ENCODE results near the gene PKD2.

Gene PKD2

DNA sequence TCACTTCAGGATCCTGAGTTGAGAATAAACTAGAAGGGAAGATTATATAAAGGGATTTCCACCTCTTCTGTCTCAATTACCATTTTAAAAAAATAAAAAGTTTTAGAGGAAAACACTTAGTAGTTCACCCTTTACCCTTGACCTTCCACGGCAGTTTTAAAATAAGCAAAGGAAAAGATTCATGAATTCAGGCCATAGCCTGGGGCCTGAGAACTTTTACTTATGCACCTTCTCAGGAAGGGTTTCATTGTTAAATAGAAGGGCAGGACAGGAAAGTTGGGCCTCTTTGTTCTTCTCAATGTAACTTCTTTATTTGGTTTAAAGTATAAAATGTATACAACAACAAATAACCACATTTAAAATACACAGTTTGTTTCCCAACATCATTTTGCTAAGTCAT lies 54.9 kb downstream of the PKD2 start:
- H3K9me3 Mint-ChIP-seq = no peaks in the 10 kb centered on the region
- no peak overlapping the region for H3K27ac Mint-ChIP-seq
- no peaks in the 10 kb centered on the region for H3K4me1 Mint-ChIP-seq
- H3K36me3 Mint-ChIP-seq = peaks cover 5% of the 10 kb centered on the region
- H3K4me3 Mint-ChIP-seq = no peak overlapping the region
- H3K27me3 Mint-ChIP-seq = no peaks in the 10 kb centered on the region

DNA sequence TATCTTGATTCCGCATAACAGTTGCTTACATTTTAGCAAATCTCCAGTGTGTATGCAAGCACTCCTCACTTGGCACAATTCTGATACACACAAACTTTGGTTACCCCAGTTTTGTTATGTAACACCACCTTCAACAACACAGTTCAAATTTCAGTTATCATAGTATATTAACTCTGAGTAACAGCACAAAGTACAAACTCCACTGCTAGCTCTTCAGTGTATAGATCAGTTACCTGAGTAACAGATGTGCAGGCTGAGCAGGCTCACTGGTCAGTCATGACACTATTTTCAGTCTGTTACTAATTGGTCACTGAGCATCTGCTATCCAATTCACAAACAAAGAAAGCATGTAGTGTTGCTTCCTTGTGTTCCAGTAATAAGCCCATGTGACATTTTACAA lies 55.4 kb downstream of the PKD2 start:
- H3K4me1 Mint-ChIP-seq = no peaks in the 10 kb centered on the region
- no peak overlapping the region for H3K27ac Mint-ChIP-seq
- H3K4me3 Mint-ChIP-seq = no peak overlapping the region
- peaks cover 9% of the 10 kb centered on the region for H3K36me3 Mint-ChIP-seq
- H3K9me3 Mint-ChIP-seq = no peaks in the 10 kb centered on the region
- no peaks in the 10 kb centered on the region for H3K27me3 Mint-ChIP-seq

DNA sequence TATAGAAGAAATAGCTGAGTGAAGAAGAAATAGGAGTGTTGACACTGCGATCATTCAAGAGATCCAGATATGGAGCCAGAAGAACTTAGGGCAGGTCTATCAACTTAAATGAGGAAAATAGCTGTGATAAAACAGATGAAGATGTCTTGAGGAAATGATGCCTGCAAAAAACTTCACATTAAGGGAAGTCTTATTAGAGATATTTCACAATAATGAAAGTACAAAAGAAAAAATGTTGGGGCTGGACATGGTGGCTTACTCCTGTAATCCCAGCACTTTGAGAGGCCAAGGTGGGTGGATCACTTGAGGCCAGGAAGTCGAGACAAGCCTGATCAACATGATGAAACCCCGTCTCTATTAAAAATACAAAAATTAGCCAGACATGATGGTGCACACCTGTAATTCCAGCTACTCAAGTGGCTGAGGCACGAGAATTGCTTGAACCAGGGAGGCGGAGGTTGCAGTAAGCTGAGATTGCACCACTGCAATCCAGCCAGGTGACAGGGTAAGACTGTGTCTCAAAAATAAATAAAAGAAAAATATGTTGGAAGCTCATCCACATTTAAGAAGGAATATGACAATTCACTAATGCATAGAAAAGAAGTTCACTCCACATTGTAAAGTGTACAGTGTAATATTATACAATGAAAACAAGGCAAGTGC lies 56.3 kb downstream of the PKD2 start:
- Mint-ChIP-seq H3K9me3 (no peaks in the 10 kb centered on the region), H3K27ac (no peak overlapping the region), H3K4me3 (no peak overlapping the region), H3K4me1 (no peaks in the 10 kb centered on the region), H3K27me3 (no peaks in the 10 kb centered on the region), H3K36me3 (peaks cover 12% of the 10 kb centered on the region)

DNA sequence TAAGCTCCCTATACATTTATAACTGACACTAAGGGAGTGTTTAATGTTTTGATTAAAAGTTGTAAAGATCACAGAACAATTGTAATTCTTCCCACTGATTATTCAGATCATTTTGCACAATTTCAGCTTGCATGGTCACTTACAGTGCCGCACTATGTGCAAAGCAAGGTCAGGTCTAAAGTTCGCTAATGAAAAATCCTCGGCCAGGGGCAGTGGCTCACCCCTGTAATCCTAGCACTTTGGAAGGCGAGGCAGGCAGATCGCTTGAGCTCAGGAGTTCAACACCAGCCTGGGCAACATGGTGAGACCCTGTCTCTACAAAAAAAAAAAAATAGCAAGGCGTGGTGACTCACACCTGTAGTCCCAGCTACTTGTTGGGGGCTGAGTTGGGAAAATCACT lies 57.0 kb downstream of the PKD2 start:
- Mint-ChIP-seq H3K9me3 (no peaks in the 10 kb centered on the region), H3K36me3 (peaks cover 13% of the 10 kb centered on the region), H3K4me3 (no peak overlapping the region), H3K27ac (no peak overlapping the region), H3K4me1 (no peaks in the 10 kb centered on the region), H3K27me3 (no peaks in the 10 kb centered on the region)

DNA sequence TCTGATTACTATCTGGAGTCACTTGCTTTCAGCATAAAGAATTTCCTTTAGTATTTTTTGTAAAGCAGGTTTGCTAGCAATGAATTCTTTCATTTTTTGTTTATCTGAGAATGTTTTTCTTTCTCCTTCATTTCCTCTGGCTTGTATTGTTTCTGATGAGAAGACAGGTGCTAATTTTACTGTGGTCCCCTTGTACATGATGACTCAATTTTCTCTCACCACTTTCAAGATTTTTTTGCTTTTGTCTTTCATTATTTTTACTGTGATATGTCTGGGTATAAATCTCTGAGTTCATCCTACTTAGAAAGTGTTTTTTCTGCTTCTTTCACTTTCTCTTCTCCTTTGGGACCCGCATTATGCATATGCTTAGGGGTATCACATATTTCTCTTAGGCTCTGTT lies 62.6 kb downstream of the PKD2 start:
- no peak overlapping the region for H3K4me3 Mint-ChIP-seq
- H3K4me1 Mint-ChIP-seq = no peaks in the 10 kb centered on the region
- H3K27me3 Mint-ChIP-seq = no peaks in the 10 kb centered on the region
- H3K27ac Mint-ChIP-seq = no peak overlapping the region
- peaks cover 7% of the 10 kb centered on the region for H3K9me3 Mint-ChIP-seq
- H3K36me3 Mint-ChIP-seq = peaks cover 28% of the 10 kb centered on the region

DNA sequence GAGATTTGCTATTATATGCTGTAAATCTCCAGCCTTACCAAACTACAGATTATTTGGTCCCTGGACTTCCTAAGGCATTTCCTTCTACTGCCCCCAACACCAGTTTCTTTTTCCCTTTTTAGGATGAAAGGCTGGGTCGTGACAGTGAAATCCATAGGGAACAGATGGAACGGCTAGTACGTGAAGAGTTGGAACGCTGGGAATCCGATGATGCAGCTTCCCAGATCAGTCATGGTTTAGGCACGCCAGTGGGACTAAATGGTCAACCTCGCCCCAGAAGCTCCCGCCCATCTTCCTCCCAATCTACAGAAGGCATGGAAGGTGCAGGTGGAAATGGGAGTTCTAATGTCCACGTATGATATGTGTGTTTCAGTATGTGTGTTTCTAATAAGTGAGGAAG lies 67.9 kb downstream of the PKD2 start:
- Mint-ChIP-seq H3K36me3 (peaks cover 16% of the 10 kb centered on the region), H3K4me1 (no peaks in the 10 kb centered on the region), H3K27me3 (no peaks in the 10 kb centered on the region), H3K4me3 (no peak overlapping the region), H3K27ac (no peak overlapping the region), H3K9me3 (peaks cover 7% of the 10 kb centered on the region)

DNA sequence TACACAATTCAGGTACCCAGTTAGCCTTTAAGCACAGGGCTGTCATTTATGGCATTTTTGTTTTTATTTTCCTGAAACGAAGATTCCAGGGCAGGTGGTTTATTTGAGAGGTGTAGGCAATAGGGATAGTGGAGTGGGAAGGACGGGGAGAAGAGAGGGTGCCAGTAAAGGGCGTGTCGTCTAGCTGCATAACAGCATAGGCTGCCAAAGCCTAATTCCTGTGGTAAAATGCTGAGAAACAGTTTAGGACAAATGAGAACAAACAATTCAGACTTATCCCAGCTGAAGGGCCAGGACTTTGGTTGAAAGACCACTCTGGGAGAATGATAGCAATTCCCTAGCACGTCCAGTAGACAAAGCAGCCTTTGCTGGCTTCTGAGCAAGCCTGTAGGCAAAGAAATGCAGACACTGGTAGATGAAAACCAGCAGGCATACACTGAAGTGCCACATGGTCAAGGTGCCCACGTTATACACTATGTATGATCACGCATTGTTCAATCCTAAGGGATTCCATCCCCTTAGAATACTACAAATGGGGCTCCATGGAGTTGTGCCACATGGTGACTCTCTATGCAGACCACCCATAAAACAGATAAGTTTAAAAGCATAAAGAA lies 70.6 kb downstream of the PKD2 start:
- Mint-ChIP-seq H3K27ac (no peak overlapping the region), H3K4me3 (no peak overlapping the region), H3K36me3 (peaks cover 3% of the 10 kb centered on the region), H3K9me3 (no peaks in the 10 kb centered on the region), H3K4me1 (no peaks in the 10 kb centered on the region), H3K27me3 (no peaks in the 10 kb centered on the region)

DNA sequence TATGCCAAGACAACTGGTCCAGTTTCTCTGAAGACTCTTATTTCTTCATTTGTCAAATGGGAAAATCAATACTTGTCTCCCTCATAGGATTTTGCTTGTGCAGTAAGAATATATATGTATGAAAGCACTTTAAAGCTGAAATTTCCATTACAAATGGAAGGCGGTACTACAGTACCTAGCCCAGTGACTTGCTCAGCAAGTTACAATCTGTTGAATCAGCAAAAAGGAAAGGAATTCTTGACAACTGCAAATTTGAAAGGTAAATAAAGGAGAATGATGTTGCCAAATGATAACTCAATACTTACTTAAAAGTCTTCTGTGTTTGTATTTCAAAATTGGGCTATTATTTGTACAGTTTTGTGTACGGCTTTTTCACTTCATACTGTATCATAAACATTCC lies 71.1 kb downstream of the PKD2 start:
- no peak overlapping the region for H3K27ac Mint-ChIP-seq
- peaks cover 3% of the 10 kb centered on the region for H3K36me3 Mint-ChIP-seq
- no peaks in the 10 kb centered on the region for H3K4me1 Mint-ChIP-seq
- H3K4me3 Mint-ChIP-seq = no peak overlapping the region
- no peaks in the 10 kb centered on the region for H3K9me3 Mint-ChIP-seq
- no peaks in the 10 kb centered on the region for H3K27me3 Mint-ChIP-seq

DNA sequence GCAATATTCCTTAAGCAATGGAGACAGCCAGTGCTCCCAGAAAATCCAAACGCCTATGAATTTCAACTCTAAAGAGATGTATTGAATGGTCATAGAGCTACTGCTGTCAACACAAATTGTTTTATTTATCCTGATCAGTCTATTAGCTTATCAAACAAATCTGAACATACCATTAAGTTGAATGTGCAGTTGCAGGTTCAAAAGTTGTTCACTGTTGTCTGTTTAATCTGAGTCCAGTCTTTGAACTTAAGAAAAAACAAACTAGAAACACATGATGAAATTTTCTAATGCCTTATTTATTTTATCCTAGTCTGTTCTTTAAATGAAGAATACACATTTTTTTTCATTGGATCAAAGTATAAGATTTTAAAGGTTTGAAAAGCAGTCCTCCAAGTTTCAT lies 73.2 kb downstream of the PKD2 start:
- Mint-ChIP-seq H3K9me3 (no peaks in the 10 kb centered on the region), H3K4me3 (no peak overlapping the region)

DNA sequence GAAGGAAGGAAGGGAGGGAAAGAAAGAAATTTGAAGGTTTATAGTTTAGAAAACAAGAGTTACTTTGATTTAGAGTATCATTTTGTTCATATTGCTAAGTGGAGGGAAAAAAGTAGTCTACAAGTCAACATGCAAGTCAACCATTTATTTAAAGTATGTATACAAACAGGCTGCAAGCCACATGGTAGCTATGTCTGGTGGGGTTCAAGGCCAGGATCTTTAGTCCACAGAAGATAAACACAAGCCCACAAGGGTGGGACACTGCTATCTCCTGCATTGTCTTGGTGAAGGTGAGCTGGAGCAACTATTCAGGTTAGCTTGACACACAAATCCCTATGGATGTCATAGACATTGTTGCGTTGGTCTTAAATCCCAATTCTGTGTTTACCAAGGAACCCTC lies 79.6 kb downstream of the PKD2 start:
- no peaks in the 10 kb centered on the region for H3K36me3 Mint-ChIP-seq
- no peak overlapping the region for H3K4me3 Mint-ChIP-seq
- peaks cover 2% of the 10 kb centered on the region for H3K27me3 Mint-ChIP-seq
- no peaks in the 10 kb centered on the region for H3K4me1 Mint-ChIP-seq
- H3K9me3 Mint-ChIP-seq = no peaks in the 10 kb centered on the region
- no peak overlapping the region for H3K27ac Mint-ChIP-seq

More for the DNA sequence above, 73.2 kb downstream of the PKD2 start:
- H3K27me3 Mint-ChIP-seq = peaks cover 2% of the 10 kb centered on the region
- no peak overlapping the region for H3K27ac Mint-ChIP-seq
- no peaks in the 10 kb centered on the region for H3K4me1 Mint-ChIP-seq
- H3K36me3 Mint-ChIP-seq = peaks cover 3% of the 10 kb centered on the region

DNA sequence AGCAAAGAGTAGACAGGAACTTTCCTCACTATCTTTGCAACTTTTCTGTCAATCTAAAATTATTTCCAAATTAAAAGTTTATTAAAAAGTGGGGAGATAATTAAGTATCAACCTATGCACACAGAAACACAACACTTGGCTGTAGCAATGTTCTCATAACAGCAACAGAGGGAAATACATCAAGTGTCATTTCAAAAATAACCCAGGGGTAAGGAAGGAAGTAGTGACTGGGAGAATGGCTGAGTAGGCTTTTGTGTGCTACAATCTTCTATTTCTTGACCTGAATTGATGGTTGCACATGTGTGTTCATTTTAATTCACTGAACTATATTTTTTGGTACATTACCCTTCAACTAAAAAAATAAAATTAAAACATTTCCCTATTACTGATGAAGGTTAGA lies 83.5 kb downstream of the PKD2 start:
- Mint-ChIP-seq H3K4me3 (no peak overlapping the region), H3K36me3 (no peaks in the 10 kb centered on the region), H3K27ac (no peak overlapping the region), H3K27me3 (peaks cover 1% of the 10 kb centered on the region), H3K9me3 (no peaks in the 10 kb centered on the region), H3K4me1 (no peaks in the 10 kb centered on the region)

DNA sequence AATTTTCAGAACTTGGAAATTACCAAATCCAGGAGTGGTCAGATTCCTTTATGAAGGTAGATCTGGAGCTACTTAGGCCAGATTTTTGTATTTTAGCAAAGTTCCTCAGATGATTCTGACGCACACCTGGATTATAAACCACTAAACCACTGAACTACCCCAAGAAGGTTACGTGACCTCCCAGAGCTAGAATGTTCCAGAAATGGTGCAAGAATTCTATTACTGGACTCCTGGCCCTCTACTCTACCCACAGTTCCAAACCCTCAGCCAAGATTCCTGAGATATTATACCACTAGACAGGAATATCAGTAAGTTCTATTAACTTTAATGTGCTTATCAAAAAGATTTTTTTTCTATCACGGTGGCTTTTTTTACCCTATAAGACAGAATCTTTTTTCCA lies 83.9 kb downstream of the PKD2 start:
- no peaks in the 10 kb centered on the region for H3K9me3 Mint-ChIP-seq
- H3K4me1 Mint-ChIP-seq = no peaks in the 10 kb centered on the region
- peaks cover 1% of the 10 kb centered on the region for H3K27me3 Mint-ChIP-seq
- H3K36me3 Mint-ChIP-seq = no peaks in the 10 kb centered on the region
- no peak overlapping the region for H3K27ac Mint-ChIP-seq
- H3K4me3 Mint-ChIP-seq = no peak overlapping the region

DNA sequence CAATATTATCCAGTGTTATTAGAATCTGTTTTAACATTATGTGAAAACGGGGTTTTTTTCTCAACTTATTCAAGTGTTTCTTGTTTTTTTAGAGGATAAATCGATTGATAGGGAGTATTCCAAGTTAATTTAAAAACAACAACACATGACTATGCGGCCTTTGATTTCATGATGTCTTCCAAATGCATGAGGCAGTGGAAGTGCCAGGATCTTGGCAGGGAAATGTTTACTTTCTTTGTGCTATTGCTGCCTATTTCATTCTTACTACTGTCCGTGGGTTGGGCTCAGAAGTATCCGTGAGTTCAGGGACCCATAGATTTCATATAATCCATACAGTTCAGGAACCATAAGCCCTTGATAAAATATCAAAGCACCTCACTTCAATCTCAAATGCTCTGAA lies 86.4 kb downstream of the PKD2 start:
- Mint-ChIP-seq H3K27me3 (peaks cover 2% of the 10 kb centered on the region), H3K9me3 (no peaks in the 10 kb centered on the region), H3K36me3 (no peaks in the 10 kb centered on the region), H3K4me3 (no peak overlapping the region), H3K4me1 (no peaks in the 10 kb centered on the region), H3K27ac (no peak overlapping the region)

DNA sequence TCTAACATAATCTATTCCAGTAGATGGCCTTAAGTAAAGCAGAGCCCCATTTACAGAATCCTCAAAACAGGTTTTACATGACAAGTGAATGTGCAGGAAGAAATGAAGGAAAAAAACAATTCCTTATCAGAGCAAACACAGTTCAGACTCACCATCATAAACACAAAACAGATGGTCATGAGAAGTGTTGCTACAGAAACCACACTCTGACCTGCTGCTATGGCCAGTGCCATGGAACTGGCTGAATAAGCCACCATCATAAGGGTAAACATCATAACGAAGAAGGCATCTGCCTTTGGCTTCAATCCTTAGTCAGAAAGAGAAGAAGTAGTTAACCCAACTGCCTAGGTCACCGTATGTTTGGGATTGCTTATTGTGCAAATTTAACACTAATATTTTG lies 89.9 kb downstream of the PKD2 start:
- Mint-ChIP-seq H3K36me3 (no peaks in the 10 kb centered on the region), H3K4me1 (no peaks in the 10 kb centered on the region), H3K9me3 (no peaks in the 10 kb centered on the region), H3K27ac (no peak overlapping the region), H3K4me3 (no peak overlapping the region), H3K27me3 (peaks cover 5% of the 10 kb centered on the region)

DNA sequence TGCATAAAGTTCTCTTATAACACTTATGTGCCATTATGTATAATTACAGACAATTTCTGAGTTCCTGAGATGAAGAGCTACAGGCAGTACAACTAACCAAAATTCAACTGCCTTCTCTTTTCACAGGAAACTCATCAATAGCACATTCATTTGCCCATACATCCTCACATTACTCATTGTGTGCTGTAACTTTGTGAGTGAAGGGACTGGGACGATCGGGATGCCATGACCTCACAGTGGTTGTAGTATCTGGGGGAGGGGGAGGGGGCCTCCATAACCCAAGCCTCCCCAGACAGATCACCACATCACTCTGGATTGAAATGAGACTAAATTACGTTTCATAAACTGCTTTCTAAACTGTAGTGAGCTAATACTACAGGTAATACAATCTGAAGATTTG lies 90.3 kb downstream of the PKD2 start:
- H3K27ac Mint-ChIP-seq = no peak overlapping the region
- H3K36me3 Mint-ChIP-seq = no peaks in the 10 kb centered on the region
- no peaks in the 10 kb centered on the region for H3K4me1 Mint-ChIP-seq
- no peak overlapping the region for H3K4me3 Mint-ChIP-seq
- H3K9me3 Mint-ChIP-seq = no peaks in the 10 kb centered on the region
- H3K27me3 Mint-ChIP-seq = peaks cover 5% of the 10 kb centered on the region

DNA sequence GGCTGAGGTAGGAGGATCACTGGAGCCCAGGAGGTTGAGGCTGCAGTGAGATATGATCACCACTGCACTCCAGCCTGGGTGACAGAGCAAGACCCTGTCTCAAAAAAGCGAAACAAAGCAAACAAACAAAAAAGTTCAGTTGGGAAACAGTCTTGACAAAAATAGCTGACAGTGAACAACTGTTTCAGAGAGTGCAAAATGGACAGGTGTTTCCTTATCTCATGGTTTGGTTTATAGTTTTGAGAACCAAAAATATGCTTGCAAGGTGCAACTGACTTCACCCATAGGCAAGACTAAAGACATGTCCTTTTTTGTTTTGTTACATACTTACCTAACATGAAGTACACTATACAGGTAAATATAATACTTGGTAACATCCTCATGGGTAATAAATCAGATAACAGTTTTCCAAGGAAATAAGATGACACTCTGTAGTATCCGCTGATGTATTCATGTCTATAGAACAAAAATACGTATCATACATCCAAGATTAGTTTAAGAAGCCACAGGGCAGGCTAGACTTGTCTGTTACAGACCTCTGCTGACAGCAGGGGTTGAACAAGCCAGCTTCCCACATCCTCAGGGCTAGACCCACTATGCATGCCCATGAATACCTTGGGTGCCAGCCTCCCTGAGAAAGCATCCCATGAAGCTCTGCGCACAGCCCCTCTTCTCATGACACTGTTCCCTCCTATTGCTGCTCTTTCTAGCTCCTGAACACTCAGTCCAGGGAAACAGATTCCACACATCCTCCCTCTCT lies 91.7 kb downstream of the PKD2 start:
- Mint-ChIP-seq H3K4me1 (no peaks in the 10 kb centered on the region), H3K27ac (no peak overlapping the region), H3K9me3 (no peaks in the 10 kb centered on the region), H3K36me3 (no peaks in the 10 kb centered on the region), H3K27me3 (peaks cover 4% of the 10 kb centered on the region), H3K4me3 (no peak overlapping the region)
